NCI-H128 (cell line): Measurements from ENCODE around the gene CHKA.
A peak's percentile ranks its signal among the peaks of the same experiment; 100 is the strongest.

Source experiments
- DNase-seq: peaks from one replicate; lab custom pipeline; 2025; ENCODE audit not compliant: unreplicated experiment; lab: John Stamatoyannopoulos, UW

CHKA gene

GRCh38 chr11:68143310-68143689, 22.1 kb upstream of the CHKA start:
- no peak for DNase-seq

- no peak for DNase-seq
Measured at GRCh38 chr11:68142441-68143309, 21.5 kb upstream of the CHKA start.

- no peak for DNase-seq
Measured at GRCh38 chr11:68142028-68142412, 20.8 kb upstream of the CHKA start.

GRCh38 chr11:68141246-68142027, 20.2 kb upstream of the CHKA start:
- DNase-seq, result no peak

- DNase-seq, result peak; percentile 27
Measured at GRCh38 chr11:68140496-68141245, 19.5 kb upstream of the CHKA start.

GRCh38 chr11:68138237-68138636, 17.0 kb upstream of the CHKA start:
- no peak for DNase-seq

GRCh38 chr11:68137833-68138232, 16.6 kb upstream of the CHKA start:
- DNase-seq, result no peak

GRCh38 chr11:68136866-68137265, 15.7 kb upstream of the CHKA start:
- DNase-seq, result no peak

- DNase-seq, result no peak
Measured at GRCh38 chr11:68135161-68135560, 14.0 kb upstream of the CHKA start.

- DNase-seq, result no peak
Measured at GRCh38 chr11:68133761-68134160, 12.6 kb upstream of the CHKA start.

GRCh38 chr11:68130121-68130520, 8.9 kb upstream of the CHKA start:
- no peak for DNase-seq

GRCh38 chr11:68128682-68129327, 7.6 kb upstream of the CHKA start:
- DNase-seq, result no peak

- no peak for DNase-seq
Measured at GRCh38 chr11:68127714-68128681, 6.8 kb upstream of the CHKA start.

- DNase-seq, result no peak
Measured at GRCh38 chr11:68125164-68125563, 4.0 kb upstream of the CHKA start.

- DNase-seq, result no peak
Measured at GRCh38 chr11:68122936-68123539, 1.9 kb upstream of the CHKA start.

GRCh38 chr11:68120273-68121066, 718 bp downstream of the CHKA start:
- DNase-seq, result no peak

- DNase-seq, result no peak
Measured at GRCh38 chr11:68118706-68119448, 2.3 kb downstream of the CHKA start.

- no peak for DNase-seq
Measured at GRCh38 chr11:68117853-68118470, 3.2 kb downstream of the CHKA start.
